ENCODE results near the gene SSNA1.

The SSNA1 gene

GRCh38 chr9:137141976-137142936 is 46.2 kb upstream of the SSNA1 start:
- no peak for TF ChIP-seq CTCF (IDR thresholded peaks at IDR 0.05; ENCODE audit: control insufficient read depth, extremely low read depth, insufficient read depth)
- no peak for DNase-seq (ENCODE audit: low read depth)
- H3K4me3 ChIP-seq (ENCODE audit: low read depth, low read length): no peak overlapping the region

GRCh38 chr9:137143459-137143858 is 45.0 kb upstream of the SSNA1 start:
- TF ChIP-seq CTCF (IDR thresholded peaks at IDR 0.05; ENCODE audit: control insufficient read depth, extremely low read depth, insufficient read depth): no peak
- DNase-seq (ENCODE audit: low read depth): no peak
- H3K4me3 ChIP-seq (ENCODE audit: low read depth, low read length): no peak overlapping the region

GRCh38 chr9:137145731-137146526 is 42.5 kb upstream of the SSNA1 start:
- DNase-seq (ENCODE audit: low read depth): no peak
- TF ChIP-seq CTCF (IDR thresholded peaks at IDR 0.05; ENCODE audit: control insufficient read depth, extremely low read depth, insufficient read depth): no peak

GRCh38 chr9:137146527-137146918 is 42.0 kb upstream of the SSNA1 start:
- H3K4me3 ChIP-seq (ENCODE audit: low read depth, low read length): no peak overlapping the region
- TF ChIP-seq CTCF (IDR thresholded peaks at IDR 0.05; ENCODE audit: control insufficient read depth, extremely low read depth, insufficient read depth): no peak
- no peak for DNase-seq (ENCODE audit: low read depth)

More at GRCh38 chr9:137145731-137146526, 42.5 kb upstream of the SSNA1 start:
- no peak overlapping the region for H3K4me3 ChIP-seq (ENCODE audit: low read depth, low read length)

- TF ChIP-seq CTCF (IDR thresholded peaks at IDR 0.05; ENCODE audit: control insufficient read depth, extremely low read depth, insufficient read depth): no peak
- no peak overlapping the region for H3K4me3 ChIP-seq (ENCODE audit: low read depth, low read length)
- no peak for DNase-seq (ENCODE audit: low read depth)
These were observed 41.2 kb upstream of the SSNA1 start for GRCh38 chr9:137147091-137147792.

- no peak overlapping the region for H3K4me3 ChIP-seq (ENCODE audit: low read depth, low read length)
These were observed 40.7 kb upstream of the SSNA1 start for GRCh38 chr9:137147793-137148160.

More at GRCh38 chr9:137147793-137148160, 40.7 kb upstream of the SSNA1 start:
- no peak for TF ChIP-seq CTCF (IDR thresholded peaks at IDR 0.05; ENCODE audit: control insufficient read depth, extremely low read depth, insufficient read depth)
- DNase-seq (ENCODE audit: low read depth): no peak
